Tibial nerve (tissue), 4 donors: Measurements from ENCODE around the gene ZBTB7C.

Source experiments
- EP300 ChIP-seq, 2 donors: sonication (generic); formaldehyde crosslinking; IDR thresholded peaks; one replicate each; pipeline ENCODE4 v1.6.1; 2017; ENCODE audit warnings: antibody characterized with exemption in 2 of 2, mild to moderate bottlenecking in 1 of 2
- POLR2A ChIP-seq, 2 donors: fragments of 450-650 bp; IDR thresholded peaks; one replicate each; pipeline ENCODE4 v1.6.1; 2017; ENCODE audit warnings: antibody characterized with exemption in 2 of 2, mild to moderate bottlenecking in 2 of 2, moderate library complexity in 2 of 2
- TF ChIP-seq, protein P1 (sequence below), 5 experiments: fragments of 200-600 bp in 3 of 5; fragments of 450-650 bp in 2 of 5; sonication (generic) in 3 of 5; IDR thresholded peaks; one replicate each; pipeline ENCODE4 v1.5.1; 2016 to 2019; ENCODE audit warnings: antibody characterized with exemption in 5 of 5, mild to moderate bottlenecking in 3 of 5, moderate library complexity in 2 of 5

DNA sequence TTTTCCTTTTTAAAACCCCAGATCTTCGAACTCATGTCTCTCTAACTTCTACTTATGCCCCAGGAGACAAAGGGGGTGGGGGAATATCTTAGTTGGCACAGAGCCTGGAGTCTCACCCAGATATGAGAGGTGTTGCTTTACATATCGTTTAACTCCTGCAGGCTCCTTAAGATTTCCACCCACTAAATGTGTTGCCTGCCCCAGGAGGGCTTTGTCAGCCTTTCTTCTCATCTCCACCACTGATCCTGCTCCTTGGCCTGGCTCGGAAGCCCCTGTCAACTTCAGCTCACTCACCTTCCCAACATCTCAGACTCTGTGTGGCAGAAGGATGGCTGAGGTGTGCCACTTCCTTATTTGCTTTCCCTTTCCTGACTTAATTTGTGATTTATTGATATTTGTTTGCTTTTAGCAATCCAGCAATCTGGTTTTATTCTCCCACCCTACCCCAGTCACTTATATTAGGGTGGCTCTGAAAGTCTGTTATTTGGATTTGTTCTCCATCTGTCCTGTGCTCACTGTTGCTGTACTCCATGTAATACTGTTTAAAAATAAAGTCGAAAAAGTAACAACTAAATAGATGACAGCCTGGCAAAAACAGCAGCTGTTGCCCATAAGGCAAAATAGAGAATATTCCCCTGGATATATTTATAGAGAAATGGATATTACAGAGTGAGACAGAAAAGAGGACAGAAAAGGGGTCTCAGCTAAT lies 200.6 kb downstream of the ZBTB7C start:
- TF ChIP-seq, protein P1, sequence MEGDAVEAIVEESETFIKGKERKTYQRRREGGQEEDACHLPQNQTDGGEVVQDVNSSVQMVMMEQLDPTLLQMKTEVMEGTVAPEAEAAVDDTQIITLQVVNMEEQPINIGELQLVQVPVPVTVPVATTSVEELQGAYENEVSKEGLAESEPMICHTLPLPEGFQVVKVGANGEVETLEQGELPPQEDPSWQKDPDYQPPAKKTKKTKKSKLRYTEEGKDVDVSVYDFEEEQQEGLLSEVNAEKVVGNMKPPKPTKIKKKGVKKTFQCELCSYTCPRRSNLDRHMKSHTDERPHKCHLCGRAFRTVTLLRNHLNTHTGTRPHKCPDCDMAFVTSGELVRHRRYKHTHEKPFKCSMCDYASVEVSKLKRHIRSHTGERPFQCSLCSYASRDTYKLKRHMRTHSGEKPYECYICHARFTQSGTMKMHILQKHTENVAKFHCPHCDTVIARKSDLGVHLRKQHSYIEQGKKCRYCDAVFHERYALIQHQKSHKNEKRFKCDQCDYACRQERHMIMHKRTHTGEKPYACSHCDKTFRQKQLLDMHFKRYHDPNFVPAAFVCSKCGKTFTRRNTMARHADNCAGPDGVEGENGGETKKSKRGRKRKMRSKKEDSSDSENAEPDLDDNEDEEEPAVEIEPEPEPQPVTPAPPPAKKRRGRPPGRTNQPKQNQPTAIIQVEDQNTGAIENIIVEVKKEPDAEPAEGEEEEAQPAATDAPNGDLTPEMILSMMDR (IDR thresholded peaks at IDR 0.05) = no peak
- no peak for TF ChIP-seq EP300 (IDR thresholded peaks at IDR 0.05)
- no peak for TF ChIP-seq POLR2A (IDR thresholded peaks at IDR 0.05)
